LNCaP clone FGC (cell line): Measurements from ENCODE around the gene ZNF358.

Source experiments
- DNase-seq: peaks from one replicate; pipeline ENCODE4 v3.0.0-alpha.2; 2011; ENCODE audit warnings: low read depth
- H3K4me3 ChIP-seq: 2 replicates; pipeline ENCODE4 v1.5.1; 2011; ENCODE audit warnings: mild to moderate bottlenecking, low read depth, low read length, control low read depth
- CTCF ChIP-seq: IDR thresholded peaks from 2 replicates; pipeline ENCODE4 v1.5.1; 2012; ENCODE audit warnings: mild to moderate bottlenecking; ENCODE audit not compliant: control insufficient read depth, insufficient read depth; ENCODE audit errors: extremely low read depth

Gene ZNF358

GRCh38 chr19:7471696-7472615, 43.9 kb upstream of the ZNF358 start:
- no peak for DNase-seq
- H3K4me3 ChIP-seq, result no peak overlapping the region
- TF ChIP-seq CTCF, result no peak

- no peak overlapping the region for H3K4me3 ChIP-seq
- no peak for DNase-seq
- no peak for TF ChIP-seq CTCF
These were observed 40.2 kb upstream of the ZNF358 start for GRCh38 chr19:7475665-7476064.

GRCh38 chr19:7476241-7476640, 39.7 kb upstream of the ZNF358 start:
- no peak for DNase-seq
- TF ChIP-seq CTCF, result no peak
- H3K4me3 ChIP-seq, result no peak overlapping the region

- no peak overlapping the region for H3K4me3 ChIP-seq
- no peak for DNase-seq
- no peak for TF ChIP-seq CTCF
These were observed 39.0 kb upstream of the ZNF358 start for GRCh38 chr19:7476777-7477494.

GRCh38 chr19:7477758-7478157, 38.1 kb upstream of the ZNF358 start:
- TF ChIP-seq CTCF, result no peak
- no peak overlapping the region for H3K4me3 ChIP-seq
- no peak for DNase-seq

- no peak for TF ChIP-seq CTCF
- H3K4me3 ChIP-seq, result no peak overlapping the region
- DNase-seq, result no peak
These were observed 37.6 kb upstream of the ZNF358 start for GRCh38 chr19:7478173-7478842.
